HG03571 (cell line): ENCODE data around the gene YEATS2.
"Not testable (repeated sequence)": the region's sequence is repeated elsewhere in the genome, so short reads cannot be mapped to it uniquely, and the experiment has no call there.

Source experiments
- ATAC-seq: cut with Tn5 transposase; IDR thresholded peaks from one replicate; pipeline ENCODE4 v1.9.1; 2021; ENCODE audit not compliant: unreplicated experiment

The YEATS2 gene

GRCh38 chr3:183774631-183775030, 77.0 kb downstream of the YEATS2 start:
- no peak for ATAC-seq

- no peak for ATAC-seq
Observed at GRCh38 chr3:183775781-183776180, 78.2 kb downstream of the YEATS2 start.

DNA sequence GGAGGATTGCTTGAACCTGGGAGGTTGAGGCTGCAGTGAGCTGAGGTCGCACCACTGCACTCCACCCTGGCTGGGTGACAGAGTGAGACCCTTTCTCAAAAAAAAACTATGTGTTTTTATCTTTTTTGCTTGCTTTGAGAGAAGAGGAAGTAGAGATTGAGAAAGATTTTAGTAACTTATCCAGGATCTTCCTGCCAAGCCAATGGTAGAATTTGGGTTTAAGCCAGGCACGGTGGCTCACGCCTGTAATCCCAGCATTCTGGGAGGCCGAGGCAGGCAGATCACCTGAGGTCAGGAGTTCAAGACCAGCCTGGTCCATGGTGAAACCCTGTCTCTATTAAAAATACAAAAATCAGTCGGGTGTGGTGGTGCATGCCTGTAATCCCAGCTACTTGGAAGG, 78.9 kb downstream of the YEATS2 start:
- ATAC-seq, result not testable (repeated sequence)

DNA sequence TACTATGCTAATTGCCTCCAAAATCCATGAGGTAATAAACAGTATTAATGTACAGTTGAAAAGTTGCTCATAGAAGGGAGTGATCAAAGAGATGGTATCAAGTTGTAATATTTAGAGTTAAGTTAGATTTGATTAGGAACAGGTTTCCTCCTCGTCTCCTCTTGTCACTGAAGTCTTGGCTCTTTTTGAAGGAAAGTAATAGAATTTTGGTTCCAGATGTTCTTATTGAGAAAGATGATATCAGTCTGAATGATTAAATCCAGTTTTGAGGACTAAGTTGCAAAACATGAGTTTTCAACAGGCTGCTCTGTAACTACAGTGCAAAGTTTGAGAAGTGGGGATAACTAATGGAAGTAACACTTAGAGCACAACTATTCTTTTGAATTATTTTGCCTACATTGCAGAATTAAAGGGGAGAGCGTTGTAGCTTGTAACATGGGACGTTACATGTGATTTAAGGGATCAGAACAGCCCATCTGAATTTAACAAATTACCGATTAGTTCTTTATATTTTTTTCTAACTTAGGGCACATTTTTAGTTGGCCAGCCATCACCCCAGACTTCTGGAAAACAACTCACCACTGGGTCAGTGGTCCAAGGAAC, 79.5 kb downstream of the YEATS2 start:
- no peak for ATAC-seq

DNA sequence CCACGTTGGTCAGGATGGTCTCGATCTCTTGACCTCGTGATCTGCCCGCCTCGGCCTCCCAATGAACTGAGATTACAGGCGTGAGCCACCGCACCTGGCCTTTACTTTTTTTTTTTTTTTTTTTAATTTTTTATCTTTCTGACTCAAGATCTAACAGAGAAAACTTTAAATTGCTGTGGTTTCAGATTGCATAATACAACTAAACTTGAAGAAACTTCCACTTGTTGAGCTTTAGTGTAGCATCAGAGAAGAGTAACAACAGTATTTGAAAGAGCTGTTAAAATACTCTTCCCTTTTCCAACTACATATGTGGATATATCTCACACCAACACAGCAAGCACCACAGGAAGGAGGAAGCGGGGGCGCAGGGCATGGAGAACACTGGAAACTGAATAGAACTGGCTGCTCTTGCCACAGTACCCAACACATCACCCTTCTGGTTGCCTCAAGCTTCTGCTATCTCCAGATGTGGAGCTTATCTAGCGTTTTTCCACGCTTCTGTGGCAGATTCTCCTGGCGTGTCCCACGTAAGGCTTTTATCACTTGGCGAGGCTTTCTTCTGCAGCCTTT, 82.4 kb downstream of the YEATS2 start:
- no peak for ATAC-seq

- ATAC-seq, result no peak
Observed at GRCh38 chr3:183781246-183781645, 83.6 kb downstream of the YEATS2 start.

DNA sequence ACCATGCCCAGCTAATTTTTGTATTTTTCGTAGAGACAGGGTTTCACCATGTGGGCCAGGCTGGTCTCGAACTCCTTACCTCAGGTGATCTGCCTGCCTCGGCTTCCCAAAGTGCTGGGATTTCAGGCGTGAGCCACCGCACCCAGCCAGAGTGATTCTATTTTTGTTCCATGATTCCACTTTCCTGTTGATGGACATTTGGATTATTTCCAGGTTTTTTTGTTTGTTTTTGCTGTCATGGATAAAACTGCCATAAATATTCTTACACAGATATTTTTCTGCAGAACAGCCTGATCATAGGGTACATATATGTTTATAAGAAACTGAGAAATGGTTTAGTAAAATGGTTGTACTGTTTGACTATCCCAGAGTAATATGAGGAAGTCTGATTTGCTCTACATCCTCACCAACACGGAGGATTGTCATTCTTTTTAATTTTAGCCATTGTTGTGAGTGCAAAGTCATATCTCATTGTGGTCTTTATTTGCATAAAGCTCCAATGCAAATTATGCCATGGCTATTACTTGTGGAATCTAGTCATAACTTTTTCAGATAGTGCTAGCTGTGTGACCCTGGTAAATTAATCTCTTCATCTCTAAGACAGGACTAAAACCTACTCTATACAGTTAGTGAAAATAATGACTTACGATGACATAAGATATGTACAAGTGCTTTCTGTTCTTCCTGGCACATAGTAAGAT, 85.1 kb downstream of the YEATS2 start:
- no peak for ATAC-seq

DNA sequence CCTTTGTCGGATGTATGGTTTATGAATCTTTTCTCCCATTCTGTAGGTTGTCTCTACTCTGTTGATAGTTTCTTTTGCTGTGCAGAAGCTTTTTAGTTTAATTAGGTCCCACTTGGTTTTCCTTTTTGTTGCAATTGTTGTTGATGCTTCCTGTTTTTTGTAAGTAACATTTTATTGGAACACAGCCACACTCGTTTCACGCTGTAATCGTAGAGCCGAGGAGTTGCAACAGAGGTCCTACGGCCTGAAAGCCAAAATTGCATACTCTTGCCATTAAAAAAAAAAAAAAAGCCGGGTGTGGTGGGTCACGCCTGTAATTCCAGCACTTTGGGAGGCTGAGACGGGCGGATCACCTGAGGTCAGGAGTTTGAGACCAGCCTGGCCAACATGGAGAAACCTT, 86.9 kb downstream of the YEATS2 start:
- ATAC-seq, result not testable (repeated sequence)

DNA sequence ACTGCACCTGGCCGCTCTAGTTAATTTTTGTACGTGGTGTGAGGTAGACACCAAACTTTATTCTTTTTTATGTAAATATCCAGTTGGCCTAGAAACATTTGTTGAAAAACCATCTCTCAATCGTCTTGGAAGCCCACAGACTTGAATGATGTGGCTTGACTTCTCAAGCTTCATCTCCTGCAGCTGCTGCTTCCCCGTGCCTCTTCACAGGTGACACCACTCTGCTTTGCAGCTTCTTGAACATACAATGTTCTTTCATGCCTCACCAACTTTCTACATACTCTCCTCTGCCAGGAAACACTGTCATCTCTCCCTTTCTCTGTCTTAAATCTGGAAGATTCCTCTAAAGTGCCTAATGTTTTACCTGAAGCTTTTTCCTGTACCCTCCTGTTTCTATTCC, 92.2 kb downstream of the YEATS2 start:
- no peak for ATAC-seq

DNA sequence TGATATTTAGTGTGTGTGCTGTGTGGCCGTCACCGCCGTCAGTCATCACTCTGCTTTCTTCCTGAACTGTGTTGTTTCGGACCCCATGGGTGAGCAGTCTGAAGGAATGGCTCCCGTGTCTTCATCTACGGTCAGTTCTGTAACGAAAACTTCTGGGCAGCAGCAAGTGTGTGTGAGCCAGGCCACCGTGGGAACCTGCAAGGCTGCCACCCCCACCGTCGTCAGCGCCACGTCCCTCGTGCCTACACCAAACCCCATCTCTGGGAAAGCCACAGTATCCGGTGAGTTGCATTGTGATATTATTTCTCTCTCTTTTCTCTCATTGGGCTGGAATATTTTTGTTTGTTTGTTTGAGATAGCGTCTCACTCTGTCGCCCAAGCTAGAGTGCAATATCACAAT, 93.1 kb downstream of the YEATS2 start:
- no peak for ATAC-seq

DNA sequence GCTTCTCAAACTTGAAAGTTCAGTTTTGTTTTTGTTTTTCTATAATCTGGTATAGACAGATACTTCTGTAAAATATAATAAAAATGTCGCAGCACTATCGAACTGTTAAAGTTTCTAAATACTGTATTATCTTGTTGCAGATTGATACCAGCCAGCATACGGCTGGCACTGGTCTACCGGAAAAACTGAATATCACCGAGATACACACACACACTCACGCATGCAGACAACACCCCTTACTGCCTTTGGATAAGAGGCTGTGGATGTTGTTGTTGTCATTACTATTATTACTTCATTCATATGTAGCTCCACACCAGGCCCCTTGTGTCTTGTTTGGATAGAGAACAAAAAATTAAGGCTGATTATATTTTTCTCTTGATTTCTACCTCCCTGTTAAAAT, 95.4 kb downstream of the YEATS2 start:
- no peak for ATAC-seq

DNA sequence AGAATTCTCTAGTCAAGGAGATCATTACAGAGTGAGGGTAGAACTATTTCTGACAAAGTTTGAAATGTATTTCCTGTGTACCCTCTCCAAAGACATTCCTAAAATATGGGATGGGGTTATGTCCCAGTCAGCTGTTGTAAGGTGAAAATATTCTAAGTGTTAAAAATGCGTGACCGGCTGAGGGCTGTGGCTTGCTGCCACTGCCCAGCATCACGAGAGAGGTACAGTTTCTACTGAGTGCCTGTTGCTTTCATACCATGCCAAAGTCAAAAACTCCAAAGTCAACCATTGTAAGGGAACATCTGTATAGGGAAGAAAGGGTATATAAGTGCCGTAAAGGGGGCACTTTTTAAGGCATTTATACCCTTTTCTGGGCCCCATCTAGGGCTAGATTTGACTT, 96.9 kb downstream of the YEATS2 start:
- no peak for ATAC-seq

- ATAC-seq, result no peak
Observed at GRCh38 chr3:183796372-183796771, 98.8 kb downstream of the YEATS2 start.

GRCh38 chr3:183797996-183798395, 100.4 kb downstream of the YEATS2 start:
- no peak for ATAC-seq

DNA sequence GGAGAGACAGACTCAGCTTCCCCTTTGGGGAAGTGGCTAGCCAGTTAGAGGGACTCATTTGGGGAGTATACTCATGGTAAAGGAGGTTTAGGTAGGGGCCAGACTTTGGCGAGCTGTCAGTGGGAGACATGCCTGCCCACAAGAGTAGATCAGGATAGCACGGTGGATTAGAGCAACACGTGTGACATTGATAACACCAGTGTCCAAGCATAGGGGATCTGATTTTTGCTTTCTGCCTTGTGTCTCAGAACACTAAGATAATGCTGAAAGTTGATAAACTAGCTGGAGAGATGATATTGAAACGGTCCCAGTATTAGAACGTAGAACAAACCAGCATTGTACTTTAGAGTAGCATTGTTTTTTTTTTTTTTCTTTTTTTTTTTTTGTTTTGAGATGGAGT, 101.9 kb downstream of the YEATS2 start:
- no peak for ATAC-seq

- no peak for ATAC-seq
Observed at GRCh38 chr3:183800243-183800863, 102.8 kb downstream of the YEATS2 start.

DNA sequence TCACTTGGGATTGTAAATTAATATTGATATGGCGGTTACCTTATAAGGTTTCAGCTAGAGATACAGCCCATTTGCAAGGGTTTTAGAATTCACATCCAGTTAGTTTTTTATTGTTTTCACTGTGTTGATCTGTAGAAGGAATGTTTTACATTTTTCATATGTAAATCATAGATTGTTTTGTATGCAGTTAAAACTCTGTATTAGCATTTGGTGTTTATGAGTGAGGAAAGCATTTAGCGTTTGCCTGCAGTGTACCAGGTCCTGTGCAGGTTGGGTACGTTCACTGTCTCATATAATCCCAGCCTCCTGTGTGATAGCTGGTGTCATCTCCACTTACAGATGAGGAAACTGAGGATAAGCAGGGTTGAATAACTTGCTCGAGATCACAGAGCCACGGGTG, 104.0 kb downstream of the YEATS2 start:
- ATAC-seq, result no peak

DNA sequence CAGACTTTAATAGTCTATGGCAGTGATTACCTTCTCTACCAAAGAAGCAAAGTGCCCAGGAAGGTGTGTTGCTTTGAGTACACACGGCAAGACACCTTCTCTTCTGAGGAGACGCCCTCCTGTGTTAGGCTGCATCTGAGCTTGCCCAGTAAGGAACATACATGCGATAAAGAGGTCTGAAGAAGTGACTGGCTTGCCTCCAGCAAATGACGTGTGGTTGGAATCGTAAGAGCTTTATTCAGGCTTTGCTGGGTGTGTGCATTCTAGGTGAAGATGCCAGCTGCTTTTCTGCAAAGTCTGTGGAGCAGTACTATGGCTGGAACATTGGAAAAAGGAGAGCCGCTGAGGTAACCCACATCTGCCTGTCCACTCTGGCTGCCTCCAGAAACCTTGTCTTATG, 105.4 kb downstream of the YEATS2 start:
- no peak for ATAC-seq

GRCh38 chr3:183807209-183807728, 109.7 kb downstream of the YEATS2 start:
- no peak for ATAC-seq

DNA sequence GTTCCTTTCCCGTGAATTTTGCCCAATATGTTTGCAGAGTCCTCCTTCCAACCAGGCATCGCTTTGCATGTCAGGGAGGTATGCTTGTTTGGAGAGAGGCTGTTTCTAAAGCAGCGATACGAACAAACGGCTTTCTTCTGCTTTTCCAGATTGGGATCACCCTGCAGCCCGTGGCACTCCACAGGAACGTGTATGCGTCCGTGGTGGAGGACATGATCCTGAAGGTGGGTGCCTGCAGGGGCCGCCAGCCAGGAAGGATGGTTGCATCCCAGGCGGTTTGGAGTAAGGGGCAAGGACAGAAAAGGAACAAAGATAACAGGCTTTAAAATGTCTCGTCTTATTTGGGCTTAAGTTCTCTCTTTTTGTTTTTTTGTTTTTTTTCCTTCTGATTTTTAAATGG, 110.3 kb downstream of the YEATS2 start:
- ATAC-seq, result no peak

DNA sequence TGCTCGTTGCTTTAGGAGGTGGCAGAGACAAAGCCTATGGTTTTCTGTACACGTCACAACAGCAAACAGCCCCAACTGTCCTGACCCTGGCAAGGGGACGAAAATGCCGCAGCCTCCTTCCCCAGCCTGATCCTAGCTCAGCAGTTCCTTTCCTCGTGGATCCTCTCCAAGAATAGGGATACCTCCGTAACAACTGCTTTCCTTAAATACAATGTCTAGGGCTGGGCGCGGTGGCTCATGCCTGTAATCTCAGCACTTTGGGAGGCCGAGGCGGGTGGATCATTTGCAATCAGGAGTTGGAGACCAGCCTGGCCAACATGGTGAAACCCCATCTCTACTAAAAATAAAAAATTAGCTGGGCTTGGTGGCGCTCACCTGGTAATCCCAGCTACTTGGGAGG, 110.8 kb downstream of the YEATS2 start:
- ATAC-seq, result no peak

- ATAC-seq, result no peak
Observed at GRCh38 chr3:183809270-183809669, 111.7 kb downstream of the YEATS2 start.
